Smooth muscle cell of trachea (primary cell): ENCODE data around the gene KCTD16. TPM values are rescaled to one million over a fixed set of nuclear protein-coding genes. Genes with fewer than 3 reads are reported as not detected.

Source experiments
- total RNA-seq: library from RNA; depleted of rRNA; stranded (reverse); fragments of >200 nt; gene quantifications from 2 replicates; pipeline ENCODE4 v1.2.1, GENCODE V29; 2014

KCTD16 gene
- total RNA-seq: 0.44 and 0.50 TPM in 2 replicates

DNA sequence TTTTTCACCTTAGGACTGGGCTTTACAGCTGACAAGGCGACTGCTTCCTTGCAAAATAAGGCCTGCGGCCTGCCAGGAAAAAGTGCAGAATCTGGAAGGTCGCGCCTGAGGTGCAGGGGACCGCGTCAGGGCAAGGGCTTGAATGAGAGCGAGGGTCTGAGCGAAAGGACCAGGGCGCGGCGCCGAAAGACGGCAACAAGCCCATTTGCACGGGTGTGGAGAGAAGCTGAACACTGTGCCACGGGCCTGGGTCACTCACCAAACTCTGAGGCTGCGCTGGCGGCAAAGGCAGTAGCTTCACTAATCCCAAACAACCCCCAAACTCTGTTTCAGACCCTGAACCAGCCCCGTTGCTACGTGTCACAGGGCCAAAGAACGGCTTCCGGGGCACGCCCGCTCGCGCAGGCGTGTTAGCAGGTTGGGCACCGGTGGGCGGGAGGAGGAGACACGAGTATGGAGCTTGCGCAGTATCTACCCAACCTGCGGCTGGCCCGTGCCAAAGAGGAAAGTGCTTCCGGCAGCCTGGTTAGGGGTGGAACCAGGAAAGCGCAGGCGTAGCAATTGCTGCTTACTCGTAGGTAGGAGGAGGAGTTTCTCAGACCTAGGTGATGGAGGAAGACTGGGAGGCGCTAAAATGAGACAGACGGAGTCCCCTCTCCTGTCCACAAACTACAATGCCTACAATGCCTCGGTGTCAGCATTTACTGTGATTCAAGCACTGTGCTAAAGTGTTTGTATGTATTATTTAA is at the start of gene KCTD16, which contains the start of gene YIPF5:
KCTD16 (plus strand) TSS at position 598 of the 749 bp plus-strand sequence.
YIPF5 (minus strand) TSS at position 384 of the 749 bp plus-strand sequence. CDS start 704 bp downstream, outside the sequence.

Other genes starting within 250 kb of the KCTD16 start
- 137 and 159 TPM in 2 replicates for gene YIPF5, start 214 bp upstream of the KCTD16 start, total RNA-seq